Renal cortex interstitium (tissue), 15 donors: Measurements from ENCODE around the gene SLC16A10. TPM values are rescaled to one million over a fixed set of nuclear protein-coding genes. Genes with fewer than 3 reads are reported as not detected.
"Not testable (repeated sequence)": the region's sequence is repeated elsewhere in the genome, so short reads cannot be mapped to it uniquely, and the experiment has no call there.

Source experiments
- DNase-seq, 11 donors: peaks; one replicate each; pipeline ENCODE4 v3.0.0-alpha.2; 2013; ENCODE audit warnings: low read depth in 9 of 11, low spot score in 4 of 11; ENCODE audit errors: extremely low read depth in 1 of 11
- long read RNA-seq, 16 experiments: transcript quantifications; one replicate each; lab custom pipeline, GENCODE V29; 2026
- polyA plus RNA-seq, 3 donors: library from polyadenylated mRNA; unstranded; fragments of 120-200 nt; gene quantifications; one replicate each; pipeline ENCODE4 v1.2.1, GENCODE V29; 2013; ENCODE audit not compliant: insufficient read length in 3 of 3

The SLC16A10 gene
- polyA plus RNA-seq, result 10 to 100 TPM; 25.5 to 30.3 (median 30.3) TPM
- long read RNA-seq, donor 1, partial matches to known transcripts, result 0 of 1 reads
- long read RNA-seq, donor 1, other reads (novel, unspliced or antisense), result 0 of 1 reads
- long read RNA-seq, donor 2, partial matches to known transcripts, result 0 of 2 reads
- long read RNA-seq, donor 2, other reads (novel, unspliced or antisense), result 0 of 2 reads
- long read RNA-seq, donor 3, transcript SLC16A10-202 (6 exons, 2,508 nt), result major isoform, 9 of 9 reads
- long read RNA-seq, donor 3, partial matches to known transcripts, result 0 of 9 reads
- long read RNA-seq, donor 3, other reads (novel, unspliced or antisense), result 0 of 9 reads
- long read RNA-seq, donor 4, partial matches to known transcripts, result 7 of 13 reads
- long read RNA-seq, donor 4, other reads (novel, unspliced or antisense), result 0 of 13 reads
- long read RNA-seq, donor 5, result 0 reads
- long read RNA-seq, donor 6, partial matches to known transcripts, result 0 of 3 reads
- long read RNA-seq, donor 6, other reads (novel, unspliced or antisense), result 0 of 3 reads
- long read RNA-seq, donor 7, transcript SLC16A10-202 (6 exons, 2,508 nt), result major isoform, 5 of 6 reads
- long read RNA-seq, donor 7, partial matches to known transcripts, result 0 of 6 reads
- long read RNA-seq, donor 7, other reads (novel, unspliced or antisense), result 0 of 6 reads
- long read RNA-seq, donor 8, result 0 reads
- long read RNA-seq, donor 9, partial matches to known transcripts, result 0 of 3 reads
- long read RNA-seq, donor 9, other reads (novel, unspliced or antisense), result 0 of 3 reads
- long read RNA-seq, donor 10, partial matches to known transcripts, result 10 of 13 reads
- long read RNA-seq, donor 10, other reads (novel, unspliced or antisense), result 0 of 13 reads
- long read RNA-seq, donor 11, partial matches to known transcripts, result 6 of 6 reads
- long read RNA-seq, donor 11, other reads (novel, unspliced or antisense), result 0 of 6 reads
- long read RNA-seq, donor 12, partial matches to known transcripts, result 5 of 7 reads
- long read RNA-seq, donor 12, other reads (novel, unspliced or antisense), result 0 of 7 reads
- long read RNA-seq, donor 13, result 0 reads
- long read RNA-seq, donor 14, transcript SLC16A10-202 (6 exons, 2,508 nt), result major isoform, 9 of 9 reads
- long read RNA-seq, donor 14, partial matches to known transcripts, result 0 of 9 reads
- long read RNA-seq, donor 14, other reads (novel, unspliced or antisense), result 0 of 9 reads
- long read RNA-seq, donor 15, result 0 reads
- long read RNA-seq, donor 16, transcript SLC16A10-202 (6 exons, 2,508 nt), result major isoform, 10 of 21 reads
- long read RNA-seq, donor 16, partial matches to known transcripts, result 11 of 21 reads
- long read RNA-seq, donor 16, other reads (novel, unspliced or antisense), result 0 of 21 reads

GRCh38 chr6:111087106-111087835 is at the start of gene SLC16A10:
Gene SLC16A10 (plus strand): TSS chr6:111087503. CDS start chr6:111087753, 250 bp downstream.
- peak in 10 of 11 donors; percentile 58 to 79 (median 68) for DNase-seq

- DNase-seq, result no peak
Measured at GRCh38 chr6:111038534-111039252, 48.6 kb upstream of the SLC16A10 start.

- DNase-seq, result no peak
Measured at GRCh38 chr6:111041917-111042316, 45.4 kb upstream of the SLC16A10 start.

- no peak for DNase-seq
Measured at GRCh38 chr6:111047244-111047643, 40.1 kb upstream of the SLC16A10 start.

GRCh38 chr6:111050261-111051023 is 36.9 kb upstream of the SLC16A10 start:
- DNase-seq, result no peak

- no peak for DNase-seq
Measured at GRCh38 chr6:111052171-111052570, 35.1 kb upstream of the SLC16A10 start.

GRCh38 chr6:111057074-111057752 is 30.1 kb upstream of the SLC16A10 start:
- peak in 4 of 11 donors; percentile 19 to 26 (median 22) for DNase-seq

GRCh38 chr6:111061508-111061907 is 25.8 kb upstream of the SLC16A10 start:
- no peak for DNase-seq

- not testable (repeated sequence) for DNase-seq
Measured at GRCh38 chr6:111061985-111062384, 25.3 kb upstream of the SLC16A10 start.

- not testable (repeated sequence) for DNase-seq
Measured at GRCh38 chr6:111062860-111063259, 24.4 kb upstream of the SLC16A10 start.

- no peak for DNase-seq
Measured at GRCh38 chr6:111068109-111068865, 19.0 kb upstream of the SLC16A10 start.

GRCh38 chr6:111068866-111069234 is 18.5 kb upstream of the SLC16A10 start:
- DNase-seq, result no peak

GRCh38 chr6:111069382-111070104 is 17.8 kb upstream of the SLC16A10 start:
- DNase-seq, result no peak

GRCh38 chr6:111070105-111071005 is 16.9 kb upstream of the SLC16A10 start:
- DNase-seq, result no peak
